EL (cell line): ENCODE measurements around the gene CAPRIN1.
"Not testable (repeated sequence)": the region's sequence is repeated elsewhere in the genome, so short reads cannot be mapped to it uniquely, and the experiment has no call there.

Source experiments
- DNase-seq: peaks from one replicate; pipeline ENCODE4 v3.0.0-alpha.2; 2016

CAPRIN1 gene

DNA sequence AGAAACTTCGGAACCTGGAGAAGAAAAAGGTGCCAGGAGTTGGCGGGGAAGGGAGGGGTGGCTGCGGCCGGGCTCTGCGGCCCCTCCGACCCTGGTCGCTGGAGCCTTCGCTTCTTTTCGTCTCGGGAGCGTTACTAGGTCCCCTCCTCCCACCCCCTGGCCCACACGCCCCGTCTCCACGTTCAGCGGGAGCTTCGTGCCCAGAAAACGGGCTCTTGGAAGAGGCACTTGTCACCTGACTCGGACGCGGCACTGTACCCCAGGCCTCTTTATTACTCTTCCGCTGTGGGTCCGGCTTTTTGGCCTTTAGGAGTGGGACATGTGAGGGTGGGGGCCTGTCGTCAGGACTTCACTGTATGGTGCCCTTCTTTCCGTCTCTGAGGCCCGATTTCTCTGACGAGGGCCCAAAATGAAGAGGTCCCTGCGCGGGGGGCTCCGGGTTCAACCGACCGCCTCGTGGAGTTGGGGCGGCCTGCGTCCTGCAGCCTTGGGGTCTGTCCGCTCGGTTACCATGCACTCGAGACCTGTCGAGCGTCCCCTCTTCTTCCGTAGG lies 1.2 kb downstream of the CAPRIN1 start:
- peak; percentile 23 for DNase-seq

DNA sequence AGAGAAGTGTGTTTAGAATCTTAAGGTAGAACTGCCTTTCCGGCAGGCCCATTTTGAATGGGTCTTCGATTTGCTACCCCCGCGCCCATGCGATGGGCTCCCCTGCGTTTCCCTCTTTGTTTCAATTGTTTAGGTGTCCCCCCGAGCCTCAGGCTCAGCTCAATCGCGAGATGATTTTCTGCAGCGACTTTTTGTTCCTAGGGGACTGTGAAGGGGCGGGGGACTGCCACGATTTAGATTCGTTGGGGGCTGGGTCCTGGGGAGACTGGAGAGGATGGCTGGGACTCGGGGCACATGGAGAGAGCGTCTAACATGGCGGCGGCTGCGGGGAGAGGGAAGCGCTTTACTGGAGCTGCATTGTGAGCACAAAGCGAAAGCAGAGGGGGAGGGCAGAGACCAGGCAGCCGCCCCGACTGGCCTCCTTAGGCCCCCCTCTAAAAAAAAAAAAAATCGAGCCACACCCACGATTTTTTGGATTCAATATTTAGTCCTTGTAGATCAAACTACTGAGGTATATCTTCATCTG lies 1.7 kb downstream of the CAPRIN1 start:
- DNase-seq = peak; percentile 82

DNA sequence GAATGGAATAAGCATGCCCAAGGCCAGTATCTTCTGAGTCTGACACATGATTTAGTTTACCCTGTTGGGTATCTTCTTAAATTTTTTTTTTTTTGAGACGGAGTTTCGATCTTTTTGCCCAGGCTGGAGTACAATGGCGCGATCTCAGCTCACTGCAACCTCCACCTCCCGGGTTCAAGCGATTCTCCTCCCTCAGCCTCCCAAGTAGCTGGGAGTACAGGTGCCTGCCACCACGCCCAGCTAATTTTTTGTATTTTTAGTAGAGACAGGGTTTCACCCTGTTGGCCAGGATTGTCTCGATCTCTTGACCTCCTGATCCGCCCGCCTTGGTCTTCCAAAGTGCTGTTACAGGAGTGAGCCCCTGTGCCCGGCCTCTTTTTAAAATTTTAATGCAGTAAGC lies 2.8 kb downstream of the CAPRIN1 start:
- not testable (repeated sequence) for DNase-seq

DNA sequence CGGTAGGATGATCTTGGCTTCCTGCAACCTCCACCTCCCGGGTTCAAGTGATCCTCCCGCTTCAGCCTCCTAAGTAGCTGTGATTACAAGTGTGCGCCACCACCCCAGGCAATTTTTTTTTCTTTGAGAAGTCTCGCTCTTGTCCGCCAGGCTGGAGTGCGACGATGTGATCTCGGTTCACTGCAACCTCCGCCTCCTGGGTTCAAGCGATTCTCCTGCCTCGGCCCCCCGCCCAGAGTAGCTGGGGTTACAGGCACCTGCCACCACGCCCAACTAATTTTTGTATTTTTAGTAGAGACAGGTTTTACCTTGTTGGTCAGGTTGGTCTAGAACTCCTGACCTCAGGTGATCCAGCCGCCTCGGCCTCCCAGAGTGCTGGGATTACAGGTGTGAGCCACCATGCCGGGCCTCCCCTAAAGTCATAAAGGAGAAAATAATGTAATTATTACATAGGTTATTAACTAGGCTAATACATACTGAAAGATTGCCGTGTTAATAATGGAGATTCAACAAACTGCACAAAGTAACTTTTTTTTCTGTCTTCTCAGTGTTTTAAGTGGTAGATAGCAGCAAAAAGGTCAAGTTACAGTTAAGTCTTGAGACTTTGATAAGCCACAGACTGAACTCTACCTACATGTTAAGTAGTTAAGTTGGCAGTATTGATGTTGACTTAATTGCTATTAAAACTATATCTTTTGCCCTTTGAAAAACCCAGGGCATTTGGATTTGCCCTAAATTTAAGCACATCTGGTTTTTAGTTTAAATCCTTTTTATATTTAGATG lies 3.9 kb downstream of the CAPRIN1 start:
- DNase-seq = no peak

DNA sequence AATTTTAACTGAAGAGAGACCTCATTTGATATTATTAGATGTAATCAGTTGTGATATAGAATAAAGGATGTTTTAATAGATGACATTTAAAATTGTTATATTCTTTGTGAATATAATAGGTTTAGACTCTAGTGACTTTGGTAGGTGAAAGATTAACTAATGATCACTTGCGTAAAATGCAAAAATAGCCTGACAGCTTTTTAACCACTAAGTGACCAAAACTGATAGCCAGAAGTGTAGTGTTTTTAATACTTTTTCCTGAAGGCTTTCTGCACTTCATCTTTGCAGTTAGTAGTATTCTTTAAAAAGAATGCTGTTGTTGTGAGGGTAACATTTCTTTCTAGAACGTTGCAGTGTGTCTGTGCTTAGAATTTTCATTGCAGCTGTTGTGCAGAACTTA lies 5.1 kb downstream of the CAPRIN1 start:
- DNase-seq = no peak

DNA sequence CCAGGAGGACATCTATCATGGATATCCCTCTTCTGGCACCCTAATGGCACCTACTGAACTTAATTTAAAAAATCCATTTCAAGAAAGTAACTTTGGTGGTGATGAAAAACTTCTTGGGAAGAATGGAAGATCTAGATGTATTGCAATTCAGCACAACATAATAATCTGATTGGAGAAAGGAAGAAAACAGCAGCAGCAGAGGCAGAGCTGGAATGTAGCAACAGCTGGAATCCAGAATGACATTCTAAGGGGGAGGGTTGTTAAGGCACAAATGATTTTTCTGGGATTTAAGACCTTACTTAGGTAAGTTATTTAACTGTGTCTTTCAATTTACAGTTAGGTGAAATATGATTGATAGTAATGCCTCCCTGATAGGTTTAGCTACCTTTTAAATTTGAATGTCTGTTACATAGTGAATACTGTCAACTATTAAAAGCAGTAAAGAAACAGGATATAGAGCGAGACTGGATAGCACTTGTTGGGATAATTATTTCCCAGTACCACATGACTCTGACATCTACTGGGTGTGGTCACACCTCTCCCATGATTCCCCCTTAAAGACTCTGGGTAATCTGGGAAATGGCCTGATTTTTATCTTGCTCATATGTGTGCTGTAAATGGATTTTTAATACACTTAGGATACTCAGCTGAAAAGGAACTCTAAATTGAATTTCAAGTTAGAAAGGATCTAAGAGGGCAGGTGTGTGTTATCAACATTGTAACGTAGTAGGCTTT lies 11.7 kb downstream of the CAPRIN1 start:
- no peak for DNase-seq

DNA sequence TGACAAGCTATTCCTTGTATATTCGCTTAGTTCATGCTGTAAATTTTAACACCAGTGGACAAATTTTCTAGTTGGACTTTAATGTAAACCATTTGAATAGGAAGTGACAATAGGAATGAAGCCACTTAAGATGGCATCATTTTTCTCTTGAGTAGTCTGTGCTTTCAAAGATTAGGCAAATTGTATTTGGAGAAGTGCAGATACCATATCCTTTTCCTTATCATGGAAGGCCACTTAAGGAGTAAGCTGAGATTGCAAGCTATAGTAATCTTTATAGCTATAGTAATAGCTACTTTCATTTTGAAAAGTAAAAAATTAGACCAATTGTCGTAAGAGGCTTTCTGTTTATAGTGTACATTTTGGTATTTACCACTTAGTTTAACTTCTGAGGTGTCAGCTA lies 12.8 kb downstream of the CAPRIN1 start:
- no peak for DNase-seq

DNA sequence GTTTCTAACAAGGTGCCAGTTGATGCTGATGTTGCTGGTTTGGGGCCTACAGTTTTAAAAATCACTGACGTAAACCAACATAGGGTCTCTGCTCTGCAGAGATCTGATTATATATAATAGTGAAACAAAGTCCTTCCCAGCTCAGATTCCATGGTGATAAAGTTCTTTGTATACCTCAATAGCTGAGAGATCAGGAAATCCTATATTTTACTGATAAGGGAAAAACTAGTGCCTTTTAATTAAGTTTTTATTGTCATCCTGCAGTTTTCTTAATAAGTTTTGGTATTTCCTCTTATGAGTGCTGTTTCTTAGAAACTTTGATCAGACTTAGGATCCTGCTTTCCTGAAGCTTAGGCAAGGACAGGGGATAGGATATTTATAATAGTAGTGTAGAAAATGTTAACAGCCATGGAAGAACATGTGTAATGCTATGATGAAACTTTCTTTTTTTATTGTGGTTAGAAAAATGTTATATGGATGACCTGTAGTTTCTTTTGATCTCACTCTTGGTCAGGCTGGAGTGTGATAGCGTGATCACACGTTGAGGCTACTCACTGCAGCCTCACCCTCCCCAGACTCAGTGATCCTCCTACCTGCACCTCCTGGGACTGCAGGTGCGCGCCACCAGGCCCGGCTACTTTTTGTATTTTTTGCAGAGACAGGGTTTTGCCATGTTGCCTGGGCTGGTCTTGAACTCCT lies 14.1 kb downstream of the CAPRIN1 start:
- DNase-seq = peak; percentile 25

DNA sequence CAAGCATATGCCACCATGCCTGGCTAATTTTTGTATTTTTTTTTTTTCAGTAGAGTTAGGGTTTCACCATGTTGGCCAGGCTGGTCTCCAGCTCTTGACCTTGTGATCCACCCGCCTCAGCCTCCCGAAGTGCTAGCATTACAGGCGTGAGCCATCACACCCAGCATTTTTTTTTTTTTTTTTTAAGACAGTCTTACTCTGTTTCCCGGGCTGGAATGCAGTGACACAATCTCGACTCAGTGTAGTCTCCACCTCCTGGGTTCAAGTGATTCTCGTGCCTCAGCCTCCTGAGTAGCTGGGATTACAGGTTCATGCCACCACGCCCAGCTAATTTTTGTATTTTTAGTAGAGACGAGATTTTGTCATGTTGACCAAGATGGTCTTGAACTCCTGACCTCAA lies 15.2 kb downstream of the CAPRIN1 start:
- DNase-seq = peak; percentile 50

DNA sequence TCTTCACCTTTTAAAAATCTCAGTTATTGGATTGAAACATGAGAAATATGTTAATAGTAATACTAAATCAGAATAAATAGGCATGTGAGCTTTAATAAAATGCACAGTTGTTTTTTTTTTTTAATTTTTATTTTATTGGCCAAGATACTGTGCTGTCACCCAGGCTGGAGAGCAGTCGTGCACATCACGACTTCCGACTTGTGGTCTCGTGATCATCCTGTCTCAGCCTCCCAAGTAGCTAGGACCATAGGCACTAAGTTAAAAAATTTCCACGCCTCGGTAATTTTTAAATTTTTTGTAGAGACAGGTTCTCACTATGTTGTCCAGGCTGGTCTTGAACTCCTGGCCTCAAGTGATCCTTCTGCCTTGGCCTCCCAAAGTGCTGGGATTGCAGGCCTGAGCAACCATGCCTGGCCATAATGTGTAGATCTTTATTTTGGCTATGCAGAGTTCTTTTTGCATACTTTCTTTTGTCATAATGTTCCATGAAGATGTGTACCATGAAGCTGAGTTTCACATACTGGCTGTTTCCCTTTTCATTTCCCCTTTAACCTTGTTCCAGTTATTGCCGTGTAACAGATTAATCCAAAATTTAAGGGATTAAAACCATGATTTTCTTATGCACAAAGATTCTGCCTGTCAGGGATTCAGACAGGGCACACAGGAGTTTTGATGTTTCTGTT lies 16.0 kb downstream of the CAPRIN1 start:
- DNase-seq = no peak

DNA sequence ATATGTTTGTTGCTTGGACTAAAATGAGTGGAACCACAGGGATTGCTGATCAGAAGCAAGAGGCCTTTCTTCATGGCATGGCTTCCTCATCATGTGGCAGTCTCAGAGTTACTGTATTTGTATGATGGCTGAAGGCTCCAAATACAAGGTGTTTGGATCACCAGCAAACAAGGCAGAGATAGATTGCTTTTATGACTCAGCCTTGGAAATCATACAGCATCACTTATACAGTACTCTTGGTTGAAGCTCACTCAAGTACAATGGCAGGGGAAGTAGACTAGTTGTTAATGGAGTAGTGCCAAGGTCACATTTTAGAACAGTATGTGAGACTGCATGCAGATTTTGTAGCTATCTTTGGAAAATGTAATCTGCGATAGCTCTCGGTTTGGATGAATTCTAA lies 16.6 kb downstream of the CAPRIN1 start:
- DNase-seq = peak; percentile 29

DNA sequence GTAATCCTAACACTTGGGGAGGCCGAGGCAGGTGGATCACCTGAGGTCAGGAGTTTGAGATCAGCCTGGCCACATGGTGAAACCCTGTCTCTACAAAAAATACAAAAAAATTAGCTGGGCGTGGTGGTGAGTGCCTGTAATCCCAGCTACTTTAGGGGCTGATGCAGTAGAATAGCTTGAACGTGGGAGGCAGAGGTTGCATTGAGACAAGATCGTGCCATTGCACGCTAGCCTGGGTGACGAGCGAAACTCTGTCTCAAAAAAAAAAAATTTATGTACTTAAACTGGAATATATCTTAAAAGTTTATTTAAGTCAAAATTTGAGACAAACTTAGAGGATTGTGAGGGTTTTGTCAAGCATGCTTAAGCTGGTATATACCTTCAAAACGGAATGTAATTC lies 19.8 kb downstream of the CAPRIN1 start:
- DNase-seq = not testable (repeated sequence)

DNA sequence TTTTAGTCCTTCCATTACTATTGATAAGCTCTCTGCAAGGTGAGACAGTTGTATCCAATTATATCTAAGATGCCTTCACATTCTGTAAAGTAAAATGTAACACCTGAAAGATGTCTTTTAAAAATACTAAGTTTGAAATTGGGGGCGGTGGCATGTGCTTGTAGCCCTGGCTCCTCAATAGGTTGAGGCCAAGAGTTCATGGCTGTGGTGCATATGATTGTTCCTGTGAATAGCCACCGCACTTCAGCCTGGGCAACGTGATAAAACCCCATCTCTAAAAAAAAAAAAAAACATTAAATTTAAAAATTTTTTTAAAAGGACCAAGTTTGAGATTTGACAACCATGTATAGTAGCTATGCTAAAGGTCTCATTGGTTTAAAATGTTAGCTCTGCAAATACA lies 20.5 kb downstream of the CAPRIN1 start:
- no peak for DNase-seq

DNA sequence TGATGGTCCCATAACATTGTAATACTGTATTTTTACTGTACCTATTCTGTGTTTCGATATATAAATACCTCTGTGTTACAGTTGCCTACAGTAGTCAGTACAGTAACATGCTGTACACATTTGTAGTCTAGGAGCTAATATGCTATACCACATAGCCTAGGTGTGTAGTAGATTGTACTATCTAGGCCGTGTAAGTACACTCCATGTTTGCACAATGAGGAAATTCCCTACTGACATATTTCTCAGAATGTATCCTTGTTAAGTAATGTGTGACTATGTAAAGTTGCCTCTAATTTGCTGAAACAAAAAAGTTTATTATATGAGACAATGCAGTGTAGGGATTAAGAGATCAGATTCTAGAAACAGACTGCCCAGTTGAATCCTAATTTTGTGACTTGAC lies 21.3 kb downstream of the CAPRIN1 start:
- no peak for DNase-seq

DNA sequence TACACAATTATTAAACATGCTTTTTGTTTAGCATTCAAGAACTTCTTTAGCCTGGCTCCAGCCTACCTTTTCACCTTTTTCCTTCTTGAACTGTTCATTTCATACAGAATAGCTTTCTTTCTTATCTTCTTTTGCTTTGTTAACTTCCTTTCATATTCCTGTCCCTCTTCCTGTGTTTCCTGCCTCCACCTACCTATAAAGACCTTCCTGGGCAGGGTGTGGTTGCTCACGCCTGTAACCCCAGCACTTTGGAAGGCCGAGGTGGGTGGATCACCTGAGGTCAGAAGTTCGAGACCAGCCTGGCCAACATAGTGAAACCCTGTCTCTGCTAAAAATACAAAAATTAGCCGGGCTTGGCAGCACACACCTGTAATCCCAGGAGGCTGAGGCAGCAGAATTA lies 22.9 kb downstream of the CAPRIN1 start:
- DNase-seq = no peak

DNA sequence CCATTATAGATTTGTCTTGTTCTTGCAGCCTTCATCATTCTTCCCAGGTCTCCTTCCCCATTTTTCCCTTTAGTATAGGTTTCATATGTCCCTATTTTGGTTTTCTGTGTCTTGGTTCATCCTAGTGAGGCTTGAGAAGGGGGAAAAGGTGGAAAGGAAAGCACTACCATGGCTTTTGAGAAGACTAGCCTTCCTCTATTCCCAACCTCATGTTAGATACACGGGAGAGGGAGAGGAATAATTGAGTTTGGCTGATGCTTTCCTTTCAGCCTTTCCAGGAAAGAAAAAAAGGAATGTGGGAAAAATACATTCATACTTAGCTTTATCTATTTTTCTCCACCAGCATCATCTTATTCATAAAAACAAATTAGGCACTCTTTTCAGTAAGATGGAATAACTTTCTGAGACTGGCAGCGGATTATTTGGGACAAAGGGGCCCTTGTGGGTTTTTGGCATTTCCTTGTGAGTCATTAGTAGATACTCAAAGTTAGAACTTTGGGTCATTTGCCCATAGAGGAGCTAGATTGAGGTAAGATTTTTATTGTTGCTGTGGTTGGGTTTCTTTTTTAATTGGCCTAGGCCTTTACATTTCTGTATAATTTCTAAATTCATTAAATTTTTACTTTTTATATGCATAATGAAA lies 23.8 kb downstream of the CAPRIN1 start:
- peak; percentile 85 for DNase-seq

DNA sequence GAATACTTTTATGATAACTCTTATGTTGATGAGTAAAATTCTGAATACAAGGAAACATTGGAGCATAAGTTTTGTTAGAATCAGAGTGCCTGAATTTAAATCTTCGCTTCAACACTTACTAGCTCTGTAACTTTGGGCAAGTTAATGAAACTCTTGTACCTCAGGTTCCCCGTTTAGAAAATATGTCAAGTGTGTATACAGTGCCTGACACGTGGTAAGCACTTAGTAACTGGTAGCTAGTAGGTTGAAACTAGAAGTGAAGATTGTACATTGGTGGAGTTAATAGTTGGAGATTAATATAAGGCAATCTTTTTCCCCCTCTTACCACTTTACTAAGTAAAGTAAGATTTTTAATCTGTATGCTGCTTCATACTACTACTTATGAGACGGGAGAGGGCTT lies 29.1 kb downstream of the CAPRIN1 start:
- no peak for DNase-seq

DNA sequence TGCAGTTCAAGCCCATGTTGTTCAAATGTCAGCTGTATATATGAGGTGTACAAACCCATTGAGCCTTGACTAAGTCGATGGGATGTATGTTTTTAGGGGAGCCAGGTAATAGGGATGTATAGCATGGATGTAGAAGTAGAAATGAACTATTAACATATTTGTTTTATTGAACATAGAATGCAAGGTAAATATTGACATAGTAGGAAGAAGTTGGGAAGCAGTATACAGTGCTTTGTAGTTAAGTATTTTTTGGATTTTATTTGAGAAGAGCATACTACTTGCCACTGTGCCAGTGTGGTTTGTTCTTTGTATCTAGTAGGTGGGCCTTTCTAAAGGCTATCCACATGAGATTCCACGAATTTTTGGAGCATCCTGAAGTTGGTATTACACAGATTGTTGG lies 33.1 kb downstream of the CAPRIN1 start:
- DNase-seq = no peak

DNA sequence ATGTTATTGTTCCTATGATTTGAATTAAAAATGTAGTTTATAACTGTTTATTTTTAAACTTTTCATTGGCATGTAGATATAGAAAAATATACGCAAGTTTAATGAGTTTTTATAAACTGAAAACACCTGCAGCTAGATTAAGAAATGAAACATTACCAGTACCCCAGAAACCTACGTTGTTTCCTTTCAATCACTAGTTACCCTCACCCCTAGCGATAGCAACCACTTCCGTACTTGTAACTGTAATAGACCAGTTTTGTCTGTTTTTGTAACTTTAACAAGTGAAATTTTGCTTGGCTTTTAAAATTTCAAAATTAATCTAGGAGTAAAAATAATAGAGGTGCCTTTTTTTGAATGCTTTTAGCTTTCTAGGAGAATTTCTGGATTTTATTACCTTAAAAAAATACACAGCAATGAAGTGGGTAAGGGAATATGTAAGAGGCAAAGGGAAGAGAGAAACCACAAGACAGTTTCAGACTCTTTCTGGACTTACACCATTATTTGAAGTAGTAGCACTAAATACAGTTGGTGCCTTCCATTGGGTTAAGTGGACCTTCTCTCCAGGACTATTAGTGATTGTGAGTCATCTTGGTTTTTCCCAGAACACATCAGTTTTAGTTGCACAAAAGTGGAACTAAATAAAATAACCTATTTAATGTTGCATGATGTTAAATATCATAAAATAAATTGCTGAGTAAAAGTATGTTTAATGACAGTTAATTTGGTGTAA lies 35.2 kb downstream of the CAPRIN1 start:
- DNase-seq = no peak

DNA sequence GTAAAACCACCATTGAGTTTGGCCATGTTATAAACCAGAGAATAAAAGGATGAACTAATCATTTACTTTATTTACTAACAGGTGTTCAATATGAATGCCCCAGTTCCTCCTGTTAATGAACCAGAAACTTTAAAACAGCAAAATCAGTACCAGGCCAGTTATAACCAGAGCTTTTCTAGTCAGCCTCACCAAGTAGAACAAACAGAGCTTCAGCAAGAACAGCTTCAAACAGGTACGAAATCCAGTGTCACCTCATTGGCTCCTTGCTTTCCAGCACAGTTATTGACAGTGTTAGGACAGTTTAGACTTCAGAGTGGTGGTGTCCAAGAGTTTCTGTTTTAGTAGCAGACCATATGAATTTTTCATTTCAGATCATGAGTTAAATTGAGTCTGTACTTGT lies 40.3 kb downstream of the CAPRIN1 start:
- DNase-seq = no peak

DNA sequence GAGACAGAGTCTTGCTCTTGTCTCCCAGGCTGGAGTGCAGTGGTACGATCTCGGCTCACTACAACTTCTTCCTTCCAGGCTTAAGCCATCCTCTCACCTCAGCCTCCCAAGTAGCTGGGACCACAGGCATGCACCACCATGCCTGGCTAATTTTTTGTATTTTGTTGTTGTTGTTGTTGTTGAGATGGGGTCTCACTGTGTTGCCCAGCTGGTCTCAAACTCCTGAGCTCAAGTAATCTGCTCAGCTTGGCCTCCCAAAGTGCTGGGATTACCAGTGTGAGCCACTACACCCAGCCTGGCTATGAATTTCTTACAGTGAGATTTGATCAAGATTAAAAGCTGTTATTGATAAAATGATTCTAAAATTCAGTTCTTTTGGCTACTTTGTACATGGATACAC lies 43.4 kb downstream of the CAPRIN1 start:
- DNase-seq = not testable (repeated sequence)

DNA sequence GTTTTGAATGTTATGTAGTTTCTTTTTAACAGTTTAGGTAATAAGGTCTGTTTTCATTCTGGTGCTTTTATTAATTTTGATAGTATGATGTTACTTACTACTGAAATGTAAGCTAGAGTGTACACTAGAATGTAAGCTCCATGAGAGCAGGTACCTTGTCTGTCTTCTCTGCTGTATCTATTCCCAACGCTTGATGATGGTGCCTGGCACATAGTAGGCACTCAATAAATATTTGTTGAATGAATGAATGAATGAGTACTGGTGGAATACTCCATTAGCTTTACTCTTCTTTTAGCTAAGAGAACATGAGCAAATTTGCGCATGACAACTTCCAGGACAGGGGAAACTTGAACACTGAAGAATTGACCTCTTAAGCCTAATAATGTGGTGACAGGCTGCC lies 47.3 kb downstream of the CAPRIN1 start:
- DNase-seq = no peak
